ENCODE data around the gene KCNJ11.

The KCNJ11 gene

GRCh38 chr11:17399236-17399635, 10.8 kb upstream of the KCNJ11 start:
- no peaks in the 10 kb centered on the region for H3K9me3 ChIP-seq (ENCODE audit: control extremely low read depth in 1 of 5, control insufficient read depth in 4 of 5, insufficient read depth in 2 of 5, low read depth in 1 of 5, low read length in 4 of 5)
- no peak for DNase-seq
- ChIA-PET POLR2A (no interaction called here), CTCF (no interaction called here)
- H3K4me1 ChIP-seq (ENCODE audit: control extremely low read depth in 1 of 4, control insufficient read depth in 4 of 4, insufficient read depth in 4 of 4, low read length in 3 of 4), result no peaks in the 10 kb centered on the region
- H3K4me3 ChIP-seq (ENCODE audit: control insufficient read depth in 1 of 7, extremely low read depth in 1 of 7, insufficient read depth in 4 of 7, low read depth in 2 of 7, low read length in 6 of 7), result no peak overlapping the region
- H3K36me3 ChIP-seq (ENCODE audit: control insufficient read depth in 4 of 4, insufficient read depth in 4 of 4, low read length in 3 of 4), result no peaks in the 10 kb centered on the region
- no peak overlapping the region for H3K27ac ChIP-seq (ENCODE audit: insufficient read depth in 1 of 2, low read depth in 1 of 2, low read length in 2 of 2, poor library complexity in 1 of 2, severe bottlenecking in 2 of 2)
- H3K27me3 ChIP-seq (replicated peaks in 2 of 5; ENCODE audit: control insufficient read depth in 4 of 5, insufficient read depth in 5 of 5, low read length in 4 of 5), result no peaks in the 10 kb centered on the region

DNA sequence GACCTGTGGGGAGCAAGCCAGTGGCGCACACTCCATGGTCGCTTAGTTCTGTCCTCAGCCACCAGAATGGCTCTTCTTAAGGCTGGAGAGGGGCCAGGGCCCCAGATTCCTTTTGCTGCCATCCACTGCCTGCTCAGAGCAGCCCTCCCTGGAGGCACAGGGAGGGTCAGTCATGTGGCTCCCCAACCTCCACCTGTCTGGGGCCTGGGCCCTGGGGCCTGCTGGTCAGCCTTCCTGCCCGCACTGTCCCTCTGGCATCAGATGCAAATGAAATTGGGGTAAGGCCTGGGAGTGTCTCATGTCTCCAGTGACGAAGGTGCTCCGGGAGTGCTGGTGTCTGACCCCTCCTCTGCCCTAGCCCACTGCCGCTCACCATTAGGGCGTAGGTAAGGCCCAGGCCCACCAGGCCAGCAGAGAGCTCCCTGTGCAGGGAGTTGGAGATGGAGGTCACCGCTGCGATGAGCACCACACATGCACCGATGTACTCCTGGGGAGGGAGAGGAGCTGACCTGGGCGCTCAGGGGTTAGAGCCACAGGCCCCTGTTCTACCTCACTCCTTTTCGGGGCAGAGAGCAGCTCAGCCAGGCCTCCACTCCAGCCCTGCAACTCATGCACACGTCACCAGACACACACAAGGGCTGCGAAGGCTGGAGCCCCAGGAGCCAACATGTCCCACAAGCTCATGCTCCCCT, 9.0 kb upstream of the KCNJ11 start:
- Histone ChIP-seq H3K9me3 (ENCODE audit: control extremely low read depth in 1 of 5, control insufficient read depth in 4 of 5, insufficient read depth in 2 of 5, low read depth in 1 of 5, low read length in 4 of 5) (no peaks in the 10 kb centered on the region), H3K27me3 (replicated peaks in 2 of 5; ENCODE audit: control insufficient read depth in 4 of 5, insufficient read depth in 5 of 5, low read length in 4 of 5) (no peaks in the 10 kb centered on the region), H3K27ac (ENCODE audit: insufficient read depth in 1 of 2, low read depth in 1 of 2, low read length in 2 of 2, poor library complexity in 1 of 2, severe bottlenecking in 2 of 2) (no peak overlapping the region), H3K4me3 (ENCODE audit: control insufficient read depth in 1 of 7, extremely low read depth in 1 of 7, insufficient read depth in 4 of 7, low read depth in 2 of 7, low read length in 6 of 7) (no peak overlapping the region), H3K36me3 (ENCODE audit: control insufficient read depth in 4 of 4, insufficient read depth in 4 of 4, low read length in 3 of 4) (no peaks in the 10 kb centered on the region), H3K4me1 (ENCODE audit: control extremely low read depth in 1 of 4, control insufficient read depth in 4 of 4, insufficient read depth in 4 of 4, low read length in 3 of 4) (no peaks in the 10 kb centered on the region)
- CTCF ChIA-PET, result interaction anchor here (1.1 to 2.4 kb wide), 5 partner anchors 9 to 23 kb away, joined by 4 to 8 read pairs (median 6); partner anchors contain the start of gene KCNJ11
- no peak for DNase-seq
- 95% methylated on average over 11 of the region's 14 CpGs for WGBS (ENCODE audit: insufficient coverage)
- POLR2A ChIA-PET, result no interaction called here

DNA sequence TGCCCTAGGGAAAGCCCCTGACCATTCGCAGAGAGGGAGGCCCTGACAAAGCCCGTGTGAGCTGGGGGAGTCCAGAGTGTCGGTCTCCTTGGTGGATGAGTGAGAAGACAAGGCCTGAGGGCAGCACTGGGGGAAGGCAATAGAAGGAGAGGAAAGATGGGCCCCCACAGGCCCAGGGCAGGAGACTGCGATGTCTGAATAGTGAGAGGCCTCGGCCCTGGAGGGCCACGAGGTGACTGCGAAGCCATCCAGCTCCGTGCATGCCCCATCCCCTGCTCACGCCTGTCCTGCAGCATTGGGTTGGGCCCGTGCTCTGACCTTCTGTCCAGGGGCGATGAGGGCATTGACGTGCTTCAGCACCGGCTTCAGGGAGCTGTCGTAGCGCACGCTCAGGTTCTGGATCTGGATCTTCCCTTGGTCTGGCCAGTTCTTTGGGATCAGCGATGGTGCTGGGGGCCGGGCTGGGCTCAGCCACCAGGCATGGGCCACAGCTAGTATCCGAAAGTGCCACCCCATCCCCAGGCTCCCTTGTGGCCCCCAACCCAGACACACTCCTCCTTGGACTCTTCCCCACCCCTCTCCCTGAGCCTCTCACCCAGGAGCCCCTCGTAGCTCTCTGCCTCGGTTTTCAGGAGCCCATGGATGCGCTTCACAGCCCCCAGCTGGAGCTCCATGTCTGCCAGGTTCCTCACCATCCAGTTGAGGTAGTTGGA, 8.3 kb upstream of the KCNJ11 start:
- WGBS (ENCODE audit: insufficient coverage), result 92% methylated on average over 22 of the region's 22 CpGs
- DNase-seq, result no peak
- Histone ChIP-seq H3K9me3 (ENCODE audit: control extremely low read depth in 1 of 5, control insufficient read depth in 4 of 5, insufficient read depth in 2 of 5, low read depth in 1 of 5, low read length in 4 of 5) (no peaks in the 10 kb centered on the region), H3K27ac (ENCODE audit: insufficient read depth in 1 of 2, low read depth in 1 of 2, low read length in 2 of 2, poor library complexity in 1 of 2, severe bottlenecking in 2 of 2) (no peak overlapping the region), H3K4me3 (ENCODE audit: control insufficient read depth in 1 of 7, extremely low read depth in 1 of 7, insufficient read depth in 4 of 7, low read depth in 2 of 7, low read length in 6 of 7) (no peak overlapping the region), H3K36me3 (ENCODE audit: control insufficient read depth in 4 of 4, insufficient read depth in 4 of 4, low read length in 3 of 4) (no peaks in the 10 kb centered on the region), H3K4me1 (ENCODE audit: control extremely low read depth in 1 of 4, control insufficient read depth in 4 of 4, insufficient read depth in 4 of 4, low read length in 3 of 4) (no peaks in the 10 kb centered on the region), H3K27me3 (replicated peaks in 2 of 5; ENCODE audit: control insufficient read depth in 4 of 5, insufficient read depth in 5 of 5, low read length in 4 of 5) (no peaks in the 10 kb centered on the region)
- POLR2A ChIA-PET, result no interaction called here
- CTCF ChIA-PET, result interaction anchor here (1.0 to 2.4 kb wide), 5 partner anchors 8 to 108 kb away, joined by 3 to 8 read pairs (median 6); partner anchors contain the start of gene KCNJ11

DNA sequence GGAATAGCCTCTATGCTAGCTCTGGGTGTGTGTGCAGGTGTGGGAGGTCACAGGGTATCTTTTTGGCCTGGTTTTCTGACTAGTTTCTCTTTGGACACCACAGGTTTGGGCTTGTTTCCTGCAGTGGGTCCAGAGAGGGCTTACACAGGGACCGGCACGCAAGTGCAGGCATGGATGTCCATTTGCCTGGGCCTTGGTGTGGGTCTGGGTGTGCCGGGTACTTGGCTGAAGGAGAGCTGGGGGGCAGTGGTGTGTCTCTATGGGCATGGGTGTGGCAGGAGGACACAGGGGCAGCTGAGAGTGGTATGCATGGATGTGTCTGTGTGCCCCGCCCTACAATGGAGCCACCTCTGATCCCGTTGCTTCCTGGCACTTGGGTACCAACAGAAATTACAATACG, 7.5 kb upstream of the KCNJ11 start:
- no peak overlapping the region for H3K4me3 ChIP-seq (ENCODE audit: control insufficient read depth in 1 of 7, extremely low read depth in 1 of 7, insufficient read depth in 4 of 7, low read depth in 2 of 7, low read length in 6 of 7)
- H3K9me3 ChIP-seq (ENCODE audit: control extremely low read depth in 1 of 5, control insufficient read depth in 4 of 5, insufficient read depth in 2 of 5, low read depth in 1 of 5, low read length in 4 of 5), result no peaks in the 10 kb centered on the region
- H3K36me3 ChIP-seq (ENCODE audit: control insufficient read depth in 4 of 4, insufficient read depth in 4 of 4, low read length in 3 of 4), result no peaks in the 10 kb centered on the region
- H3K27ac ChIP-seq (ENCODE audit: insufficient read depth in 1 of 2, low read depth in 1 of 2, low read length in 2 of 2, poor library complexity in 1 of 2, severe bottlenecking in 2 of 2), result no peak overlapping the region
- POLR2A ChIA-PET, result no interaction called here
- DNase-seq, result no peak
- CTCF ChIA-PET, result interaction anchor here (1.0 to 1.4 kb wide), 2 partner anchors 8 to 109 kb away, joined by 3 to 6 read pairs; partner anchors contain the start of gene KCNJ11
- H3K4me1 ChIP-seq (ENCODE audit: control extremely low read depth in 1 of 4, control insufficient read depth in 4 of 4, insufficient read depth in 4 of 4, low read length in 3 of 4), result no peaks in the 10 kb centered on the region
- WGBS (ENCODE audit: insufficient coverage), result 100% methylated on average over 6 of the region's 6 CpGs
- H3K27me3 ChIP-seq (replicated peaks in 2 of 5; ENCODE audit: control insufficient read depth in 4 of 5, insufficient read depth in 5 of 5, low read length in 4 of 5), result peaks cover 0 to 4% (median 0%) of the 10 kb centered on the region in 5 experiments

DNA sequence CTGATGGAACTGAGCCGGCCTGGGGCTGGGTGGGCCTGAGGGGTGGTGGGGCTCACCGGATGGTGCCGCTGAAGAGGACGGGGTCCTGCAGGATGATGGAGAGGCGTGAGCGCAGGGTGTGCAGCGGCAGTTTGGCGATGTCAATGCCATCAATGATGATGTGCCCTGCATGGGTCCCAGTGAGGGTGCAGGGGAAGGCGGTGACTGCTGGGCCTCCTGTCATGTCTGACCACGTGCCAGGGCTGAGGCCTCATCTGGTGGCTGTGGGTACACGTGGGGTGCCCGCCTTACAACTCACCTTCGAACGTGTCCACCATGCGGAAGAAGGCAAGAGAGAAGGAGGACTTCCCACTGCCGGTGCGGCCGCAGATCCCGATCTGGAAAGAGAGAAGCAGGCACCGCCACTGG, 7.1 kb upstream of the KCNJ11 start:
- CTCF ChIA-PET, result interaction anchor here (1.0 kb wide), 1 partner anchor 109 kb away, joined by 3 read pairs; no protein-coding TSS in a partner anchor
- Histone ChIP-seq H3K27me3 (replicated peaks in 2 of 5; ENCODE audit: control insufficient read depth in 4 of 5, insufficient read depth in 5 of 5, low read length in 4 of 5) (peaks cover 0 to 7% (median 0%) of the 10 kb centered on the region in 5 experiments), H3K4me3 (ENCODE audit: control insufficient read depth in 1 of 7, extremely low read depth in 1 of 7, insufficient read depth in 4 of 7, low read depth in 2 of 7, low read length in 6 of 7) (no peak overlapping the region), H3K9me3 (ENCODE audit: control extremely low read depth in 1 of 5, control insufficient read depth in 4 of 5, insufficient read depth in 2 of 5, low read depth in 1 of 5, low read length in 4 of 5) (no peaks in the 10 kb centered on the region), H3K4me1 (ENCODE audit: control extremely low read depth in 1 of 4, control insufficient read depth in 4 of 4, insufficient read depth in 4 of 4, low read length in 3 of 4) (no peaks in the 10 kb centered on the region), H3K27ac (ENCODE audit: insufficient read depth in 1 of 2, low read depth in 1 of 2, low read length in 2 of 2, poor library complexity in 1 of 2, severe bottlenecking in 2 of 2) (no peak overlapping the region), H3K36me3 (ENCODE audit: control insufficient read depth in 4 of 4, insufficient read depth in 4 of 4, low read length in 3 of 4) (no peaks in the 10 kb centered on the region)
- 96% methylated on average over 15 of the region's 20 CpGs for WGBS (ENCODE audit: insufficient coverage)
- POLR2A ChIA-PET, result no interaction called here
- DNase-seq, result no peak

DNA sequence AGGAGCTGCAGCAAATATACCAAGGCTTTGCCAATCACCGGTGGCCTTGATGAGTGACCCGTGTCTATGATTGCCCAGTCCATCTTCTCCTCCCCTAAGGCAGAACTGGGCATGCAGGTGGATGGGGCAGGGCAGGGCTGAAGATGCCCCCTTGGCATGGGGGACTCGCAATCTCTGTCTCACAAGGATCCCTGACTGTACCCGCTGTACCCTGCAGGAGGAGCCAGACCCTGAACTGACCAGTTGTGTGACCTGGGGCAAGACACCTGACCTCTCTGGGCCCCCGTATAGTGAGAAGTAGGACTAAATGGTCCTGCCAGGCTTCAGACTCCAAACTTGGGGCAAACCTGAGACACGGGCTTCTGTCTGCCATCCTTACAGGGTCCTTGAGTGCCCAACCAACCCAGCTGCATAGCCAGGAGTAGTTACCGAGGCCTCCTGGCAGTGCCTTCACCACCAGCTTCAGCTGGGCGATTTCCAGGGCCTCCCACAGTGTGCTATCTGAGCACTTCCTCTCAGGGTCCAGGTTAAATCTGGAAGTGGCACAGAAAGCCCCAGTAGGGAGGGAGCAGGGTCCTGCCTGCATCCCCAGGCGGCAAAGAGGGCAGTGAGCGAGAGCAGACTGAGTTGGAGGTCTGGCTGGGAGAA, 6.4 kb upstream of the KCNJ11 start:
- Histone ChIP-seq H3K36me3 (ENCODE audit: control insufficient read depth in 4 of 4, insufficient read depth in 4 of 4, low read length in 3 of 4) (no peaks in the 10 kb centered on the region), H3K27ac (ENCODE audit: insufficient read depth in 1 of 2, low read depth in 1 of 2, low read length in 2 of 2, poor library complexity in 1 of 2, severe bottlenecking in 2 of 2) (no peak overlapping the region), H3K9me3 (ENCODE audit: control extremely low read depth in 1 of 5, control insufficient read depth in 4 of 5, insufficient read depth in 2 of 5, low read depth in 1 of 5, low read length in 4 of 5) (no peaks in the 10 kb centered on the region), H3K27me3 (replicated peaks in 2 of 5; ENCODE audit: control insufficient read depth in 4 of 5, insufficient read depth in 5 of 5, low read length in 4 of 5) (peaks cover 0 to 7% (median 0%) of the 10 kb centered on the region in 5 experiments), H3K4me3 (ENCODE audit: control insufficient read depth in 1 of 7, extremely low read depth in 1 of 7, insufficient read depth in 4 of 7, low read depth in 2 of 7, low read length in 6 of 7) (no peak overlapping the region), H3K4me1 (ENCODE audit: control extremely low read depth in 1 of 4, control insufficient read depth in 4 of 4, insufficient read depth in 4 of 4, low read length in 3 of 4) (peaks cover 0 to 3% (median 2%) of the 10 kb centered on the region in 4 experiments)
- POLR2A ChIA-PET, result no interaction called here
- CTCF ChIA-PET, result interaction anchor here (1.6 kb wide), 1 partner anchor 113 kb away, joined by 4 read pairs; no protein-coding TSS in a partner anchor
- DNase-seq, result no peak
- WGBS (ENCODE audit: insufficient coverage), result 96% methylated on average over 9 of the region's 10 CpGs

DNA sequence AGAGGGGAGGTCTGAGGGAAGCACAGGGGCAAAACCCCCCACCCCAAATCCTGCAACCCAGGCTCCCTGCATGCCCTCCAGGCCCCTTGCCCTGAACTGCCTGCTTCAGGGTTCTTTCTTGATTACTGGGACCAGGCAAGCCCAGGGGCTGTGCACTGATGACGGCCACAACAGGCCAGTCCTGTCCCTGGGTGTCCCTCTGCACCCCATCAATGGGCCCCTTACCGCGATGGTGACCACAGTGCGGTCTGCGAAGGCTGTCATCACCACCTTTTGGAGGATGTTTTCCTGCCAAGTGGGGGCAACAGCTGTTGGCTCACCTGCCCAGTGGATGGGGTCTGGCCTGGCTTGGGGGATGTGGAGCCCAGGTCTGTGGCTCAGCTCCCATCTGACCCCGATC, 5.0 kb upstream of the KCNJ11 start:
- POLR2A ChIA-PET, result no interaction called here
- no peaks in the 10 kb centered on the region for H3K9me3 ChIP-seq (ENCODE audit: control extremely low read depth in 1 of 5, control insufficient read depth in 4 of 5, insufficient read depth in 2 of 5, low read depth in 1 of 5, low read length in 4 of 5)
- H3K27ac ChIP-seq (ENCODE audit: insufficient read depth in 1 of 2, low read depth in 1 of 2, low read length in 2 of 2, poor library complexity in 1 of 2, severe bottlenecking in 2 of 2), result no peak overlapping the region
- CTCF ChIA-PET, result interaction anchor here (0.9 to 2.0 kb wide), 5 partner anchors 8 to 115 kb away, joined by 3 to 10 read pairs (median 4); no protein-coding TSS in a partner anchor
- 90% methylated on average over 5 of the region's 6 CpGs for WGBS (ENCODE audit: insufficient coverage)
- no peak for DNase-seq
- no peak overlapping the region for H3K4me3 ChIP-seq (ENCODE audit: control insufficient read depth in 1 of 7, extremely low read depth in 1 of 7, insufficient read depth in 4 of 7, low read depth in 2 of 7, low read length in 6 of 7)
- H3K4me1 ChIP-seq (ENCODE audit: control extremely low read depth in 1 of 4, control insufficient read depth in 4 of 4, insufficient read depth in 4 of 4, low read length in 3 of 4), result peaks cover 0 to 12% (median 7%) of the 10 kb centered on the region in 4 experiments
- H3K27me3 ChIP-seq (replicated peaks in 2 of 5; ENCODE audit: control insufficient read depth in 4 of 5, insufficient read depth in 5 of 5, low read length in 4 of 5), result peaks cover 0 to 7% (median 0%) of the 10 kb centered on the region in 5 experiments
- no peaks in the 10 kb centered on the region for H3K36me3 ChIP-seq (ENCODE audit: control insufficient read depth in 4 of 4, insufficient read depth in 4 of 4, low read length in 3 of 4)

All from common myeloid progenitor, CD34-positive (primary cell).